ENCODE measurements around the gene RB1. TPM values are rescaled to one million over a fixed set of nuclear protein-coding genes. Genes with fewer than 3 reads are reported as not detected.

The RB1 gene
- total and polyA plus RNA-seq, 3 donors from 2014 or later: 21.9 to 43.0 (median 38.8) TPM

GRCh38 chr13:48483575-48483974, 180.0 kb downstream of the RB1 start:
- peaks cover 5% of the 10 kb centered on the region for H3K4me1 ChIP-seq
- DNase-seq: no peak
- no peaks in the 10 kb centered on the region for H3K9me3 ChIP-seq
- H3K4me3 ChIP-seq: no peak overlapping the region
- H3K36me3 ChIP-seq (ENCODE audit: low read depth, missing control alignments): no peaks in the 10 kb centered on the region
- no peak overlapping the region for H3K27ac ChIP-seq
- intact Hi-C loops (cut with DNase I; ENCODE audit: low total_unique reads): no loop called here
- no peaks in the 10 kb centered on the region for H3K27me3 ChIP-seq
- 93 to 98% methylated on average over 3 of the region's 3 CpGs for WGBS, 2 donors
- no peak for TF ChIP-seq CTCF (IDR thresholded peaks at IDR 0.05)
- no peak for TF ChIP-seq POLR2A (IDR thresholded peaks at IDR 0.05)

- DNase-seq: no peak
- WGBS, 2 donors: 88 to 96% methylated on average over 3 of the region's 3 CpGs
- Histone ChIP-seq H3K36me3 (ENCODE audit: low read depth, missing control alignments) (no peaks in the 10 kb centered on the region), H3K27me3 (no peaks in the 10 kb centered on the region), H3K4me3 (no peak overlapping the region), H3K9me3 (no peaks in the 10 kb centered on the region), H3K4me1 (peaks cover 5% of the 10 kb centered on the region), H3K27ac (no peak overlapping the region)
- intact Hi-C loops (cut with DNase I; ENCODE audit: low total_unique reads): no loop called here
- no peak for TF ChIP-seq POLR2A (IDR thresholded peaks at IDR 0.05)
- TF ChIP-seq CTCF (IDR thresholded peaks at IDR 0.05): no peak
Observed at GRCh38 chr13:48485432-48485831, 181.9 kb downstream of the RB1 start.

GRCh38 chr13:48486362-48486761, 182.8 kb downstream of the RB1 start:
- TF ChIP-seq POLR2A (IDR thresholded peaks at IDR 0.05) (no peak), CTCF (IDR thresholded peaks at IDR 0.05) (no peak)
- Histone ChIP-seq H3K27ac (no peak overlapping the region), H3K27me3 (no peaks in the 10 kb centered on the region), H3K4me1 (peaks cover under 1% of the 10 kb centered on the region), H3K36me3 (ENCODE audit: low read depth, missing control alignments) (no peaks in the 10 kb centered on the region), H3K4me3 (no peak overlapping the region), H3K9me3 (no peaks in the 10 kb centered on the region)
- intact Hi-C loops (cut with DNase I; ENCODE audit: low total_unique reads): no loop called here
- no peak for DNase-seq

GRCh38 chr13:48486836-48487235, 183.3 kb downstream of the RB1 start:
- H3K4me3 ChIP-seq: no peak overlapping the region
- H3K27ac ChIP-seq: no peak overlapping the region
- no peaks in the 10 kb centered on the region for H3K36me3 ChIP-seq (ENCODE audit: low read depth, missing control alignments)
- no peak for DNase-seq
- H3K27me3 ChIP-seq: no peaks in the 10 kb centered on the region
- TF ChIP-seq CTCF (IDR thresholded peaks at IDR 0.05) (no peak), POLR2A (IDR thresholded peaks at IDR 0.05) (no peak)
- intact Hi-C loops (cut with DNase I; ENCODE audit: low total_unique reads): no loop called here
- WGBS, 2 donors: 80 to 86% methylated on average over 5 of the region's 5 CpGs
- no peaks in the 10 kb centered on the region for H3K4me1 ChIP-seq
- no peaks in the 10 kb centered on the region for H3K9me3 ChIP-seq

GRCh38 chr13:48487968-48488367, 184.4 kb downstream of the RB1 start:
- DNase-seq: no peak
- Histone ChIP-seq H3K27me3 (no peaks in the 10 kb centered on the region), H3K4me3 (no peak overlapping the region), H3K9me3 (no peaks in the 10 kb centered on the region), H3K36me3 (ENCODE audit: low read depth, missing control alignments) (no peaks in the 10 kb centered on the region), H3K4me1 (no peaks in the 10 kb centered on the region), H3K27ac (no peak overlapping the region)
- WGBS, 2 donors: 95 to 98% methylated on average over 2 of the region's 2 CpGs
- TF ChIP-seq CTCF (IDR thresholded peaks at IDR 0.05): no peak
- no peak for TF ChIP-seq POLR2A (IDR thresholded peaks at IDR 0.05)
- intact Hi-C loops (cut with DNase I; ENCODE audit: low total_unique reads): no loop called here
